Endothelial cell (in vitro differentiated cells): Measurements from ENCODE around the gene MUC22. TPM values are rescaled to one million over a fixed set of nuclear protein-coding genes. Genes with fewer than 3 reads are reported as not detected.

Experiments
- DNase-seq: peaks from one replicate; pipeline ENCODE4 v3.0.0; 2021; ENCODE audit warnings: low spot score
- H3K27ac Mint-ChIP-seq: one replicate; pipeline ENCODE4 v1.8.0; 2021; ENCODE audit warnings: mixed read lengths, inconsistent platforms; ENCODE audit not compliant: unreplicated experiment
- H3K27me3 Mint-ChIP-seq: one replicate; pipeline ENCODE4 v1.8.0; 2021; ENCODE audit warnings: mild to moderate bottlenecking, moderate library complexity, mixed read lengths, inconsistent platforms; ENCODE audit not compliant: unreplicated experiment
- H3K36me3 Mint-ChIP-seq: one replicate; pipeline ENCODE4 v1.8.0; 2021; ENCODE audit warnings: mild to moderate bottlenecking, low read depth, mixed read lengths, inconsistent platforms; ENCODE audit not compliant: unreplicated experiment
- H3K4me1 Mint-ChIP-seq: one replicate; pipeline ENCODE4 v1.8.0; 2021; ENCODE audit warnings: mild to moderate bottlenecking, mixed read lengths, inconsistent platforms; ENCODE audit not compliant: unreplicated experiment
- H3K4me3 Mint-ChIP-seq: one replicate; pipeline ENCODE4 v1.8.0; 2021; ENCODE audit warnings: mild to moderate bottlenecking, mixed read lengths, inconsistent platforms; ENCODE audit not compliant: unreplicated experiment
- H3K9me3 Mint-ChIP-seq: one replicate; pipeline ENCODE4 v1.8.0; 2021; ENCODE audit warnings: mixed read lengths, inconsistent platforms; ENCODE audit not compliant: unreplicated experiment
- total RNA-seq: library from RNA; stranded (reverse); fragmentation: NEBNext Ultra II Directional; extraction: Animal tissue kit (Norgen Biotek cat#: 25700); gene quantifications from one replicate; pipeline ENCODE4 v1.2.1, GENCODE V29; 2021; ENCODE audit not compliant: unreplicated experiment
- TF ChIP-seq, protein P1 (sequence below): fragments of 200-600 bp; sonication (generic); IDR thresholded peaks from one replicate; pipeline ENCODE4 v1.5.0; 2021; ENCODE audit warnings: antibody characterized with exemption; ENCODE audit not compliant: unreplicated experiment

The MUC22 gene
- total RNA-seq, 1 donor from 2014 or later = not detected

DNA sequence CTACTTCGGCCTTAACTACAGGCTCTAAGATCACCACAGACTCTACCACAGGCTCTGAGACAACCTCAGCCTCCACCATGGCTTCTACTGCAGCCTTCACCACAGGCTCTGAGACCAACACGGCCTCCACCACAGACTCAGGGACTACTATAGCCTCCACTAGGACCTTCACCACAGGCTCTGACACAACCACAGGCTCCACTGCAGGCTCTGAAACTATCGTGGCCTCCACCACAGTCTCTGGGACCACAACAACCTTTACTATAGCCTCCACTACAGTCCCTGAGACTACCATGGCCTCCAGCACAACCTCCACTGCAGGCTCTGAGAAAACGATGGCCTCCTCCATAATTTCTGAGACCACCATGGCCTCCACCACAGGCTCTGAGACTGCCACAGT, 15.3 kb downstream of the MUC22 start:
- Mint-ChIP-seq H3K27ac (no peak overlapping the region), H3K9me3 (no peaks in the 10 kb centered on the region), H3K4me1 (no peaks in the 10 kb centered on the region), H3K36me3 (peaks cover 5% of the 10 kb centered on the region), H3K27me3 (peaks cover 10% of the 10 kb centered on the region), H3K4me3 (no peak overlapping the region)
- TF ChIP-seq, protein P1, sequence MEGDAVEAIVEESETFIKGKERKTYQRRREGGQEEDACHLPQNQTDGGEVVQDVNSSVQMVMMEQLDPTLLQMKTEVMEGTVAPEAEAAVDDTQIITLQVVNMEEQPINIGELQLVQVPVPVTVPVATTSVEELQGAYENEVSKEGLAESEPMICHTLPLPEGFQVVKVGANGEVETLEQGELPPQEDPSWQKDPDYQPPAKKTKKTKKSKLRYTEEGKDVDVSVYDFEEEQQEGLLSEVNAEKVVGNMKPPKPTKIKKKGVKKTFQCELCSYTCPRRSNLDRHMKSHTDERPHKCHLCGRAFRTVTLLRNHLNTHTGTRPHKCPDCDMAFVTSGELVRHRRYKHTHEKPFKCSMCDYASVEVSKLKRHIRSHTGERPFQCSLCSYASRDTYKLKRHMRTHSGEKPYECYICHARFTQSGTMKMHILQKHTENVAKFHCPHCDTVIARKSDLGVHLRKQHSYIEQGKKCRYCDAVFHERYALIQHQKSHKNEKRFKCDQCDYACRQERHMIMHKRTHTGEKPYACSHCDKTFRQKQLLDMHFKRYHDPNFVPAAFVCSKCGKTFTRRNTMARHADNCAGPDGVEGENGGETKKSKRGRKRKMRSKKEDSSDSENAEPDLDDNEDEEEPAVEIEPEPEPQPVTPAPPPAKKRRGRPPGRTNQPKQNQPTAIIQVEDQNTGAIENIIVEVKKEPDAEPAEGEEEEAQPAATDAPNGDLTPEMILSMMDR = no peak
- no peak for DNase-seq

DNA sequence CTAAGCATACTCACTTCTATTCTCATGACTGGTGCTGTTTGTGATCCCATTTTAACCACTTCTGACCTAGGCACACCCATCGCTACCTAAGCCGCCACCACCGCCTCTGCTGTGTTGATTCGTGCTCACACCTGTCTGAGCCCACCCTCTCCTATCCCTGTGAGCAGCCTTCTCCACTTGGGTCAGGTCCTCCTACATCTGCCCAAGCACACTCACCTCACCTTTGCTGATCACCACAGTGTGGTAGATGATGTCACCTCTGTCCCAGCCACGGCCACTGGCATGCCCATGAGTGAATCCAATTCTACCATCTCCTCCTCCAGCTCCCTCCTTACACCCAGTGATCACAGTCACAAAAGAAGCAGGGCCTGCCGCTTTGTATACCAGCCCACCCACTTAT, 20.8 kb downstream of the MUC22 start:
- Mint-ChIP-seq H3K27ac (no peak overlapping the region), H3K4me1 (peaks cover 2% of the 10 kb centered on the region), H3K27me3 (peaks cover 10% of the 10 kb centered on the region), H3K36me3 (peaks cover 5% of the 10 kb centered on the region), H3K4me3 (no peak overlapping the region), H3K9me3 (no peaks in the 10 kb centered on the region)
- no peak for DNase-seq
- TF ChIP-seq, protein P1 = no peak

DNA sequence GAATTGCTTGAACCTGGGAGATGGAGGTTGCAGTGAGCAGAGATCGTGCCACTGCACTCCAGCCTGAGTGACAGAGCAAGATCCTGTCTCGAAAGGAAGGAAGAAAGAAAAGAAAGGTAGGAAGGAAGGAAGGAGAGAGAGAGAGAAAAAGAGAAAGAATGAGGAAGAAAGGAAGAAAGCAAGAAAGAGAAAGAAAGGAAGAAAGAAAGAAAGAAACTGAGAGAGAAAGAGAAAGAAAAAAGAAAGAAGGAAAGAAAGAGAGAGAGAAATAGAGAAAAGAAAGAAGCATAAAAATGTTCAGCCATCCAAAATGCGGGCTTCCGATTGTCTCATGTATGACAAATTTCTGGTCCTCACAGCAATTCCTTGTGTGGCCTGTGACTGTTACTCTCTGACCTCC, 22.8 kb downstream of the MUC22 start:
- no peak for DNase-seq
- Mint-ChIP-seq H3K27ac (no peak overlapping the region), H3K4me3 (no peak overlapping the region), H3K9me3 (no peaks in the 10 kb centered on the region), H3K4me1 (peaks cover 2% of the 10 kb centered on the region), H3K36me3 (peaks cover 5% of the 10 kb centered on the region), H3K27me3 (peaks cover 10% of the 10 kb centered on the region)
- TF ChIP-seq, protein P1 = no peak

DNA sequence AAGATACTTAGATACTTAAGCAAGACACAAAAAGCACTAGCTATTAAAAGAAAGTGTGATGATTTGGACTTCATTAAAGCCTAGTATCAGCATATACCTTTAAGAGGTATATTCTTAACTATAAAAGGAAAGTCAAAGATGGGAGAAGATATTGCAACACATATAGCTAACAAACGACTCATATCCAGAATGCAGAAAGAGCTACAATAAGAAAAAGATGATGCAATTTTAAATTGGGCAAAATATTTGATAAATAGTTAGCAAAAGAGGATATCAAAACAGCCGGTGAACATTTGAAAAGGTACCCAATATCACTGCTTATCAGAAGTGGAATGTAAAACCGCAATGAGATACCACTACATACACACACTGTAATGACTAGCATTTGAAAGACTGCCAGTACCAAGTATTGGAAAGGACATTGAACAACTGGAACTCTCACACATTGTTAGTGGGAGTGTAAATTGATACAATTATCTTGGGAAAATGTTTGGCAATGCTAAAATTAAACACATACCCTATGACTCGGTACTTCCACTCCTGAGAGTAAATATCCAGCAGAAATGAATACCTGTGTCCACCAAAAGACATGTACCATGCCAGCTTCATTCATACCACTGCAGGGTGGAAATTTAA, 25.7 kb downstream of the MUC22 start:
- DNase-seq = no peak
- peaks cover 2% of the 10 kb centered on the region for H3K4me1 Mint-ChIP-seq
- H3K36me3 Mint-ChIP-seq = no peaks in the 10 kb centered on the region
- peaks cover 2% of the 10 kb centered on the region for H3K27me3 Mint-ChIP-seq
- no peak overlapping the region for H3K27ac Mint-ChIP-seq
- H3K9me3 Mint-ChIP-seq = no peaks in the 10 kb centered on the region
- TF ChIP-seq, protein P1 = no peak
- H3K4me3 Mint-ChIP-seq = no peak overlapping the region

DNA sequence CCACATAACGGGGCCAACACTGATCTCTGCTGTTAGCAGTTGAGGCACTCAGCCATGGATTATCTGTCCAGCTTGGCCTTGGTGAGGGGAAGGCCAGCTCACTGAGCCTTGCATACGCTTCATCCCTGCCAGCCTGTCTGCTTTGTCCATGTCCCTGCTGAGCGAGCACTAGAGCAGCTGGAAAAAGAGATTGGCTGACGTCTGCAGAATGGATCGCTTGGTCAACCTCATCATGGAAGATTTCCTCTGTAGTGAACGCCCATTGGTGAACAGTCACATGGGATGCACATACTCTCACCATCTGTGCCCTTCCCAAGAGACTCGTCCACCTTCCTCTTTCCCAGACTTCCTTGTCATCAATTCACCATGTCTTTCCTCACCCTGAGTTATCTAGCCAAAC, 26.9 kb downstream of the MUC22 start:
- DNase-seq = no peak
- TF ChIP-seq, protein P1 = no peak
- Mint-ChIP-seq H3K4me3 (no peak overlapping the region), H3K4me1 (peaks cover 2% of the 10 kb centered on the region), H3K27me3 (no peaks in the 10 kb centered on the region), H3K9me3 (no peaks in the 10 kb centered on the region), H3K27ac (no peak overlapping the region), H3K36me3 (no peaks in the 10 kb centered on the region)
